Loucy (cell line): ENCODE results near the gene TDRD1.

ENCODE experiments used
- EZH2phosphoT487 ChIP-seq: fragments of 200-600 bp; IDR thresholded peaks from 2 replicates; pipeline ENCODE4 v1.6.1; 2018; ENCODE audit warnings: antibody characterized with exemption, mild to moderate bottlenecking, moderate library complexity, borderline replicate concordance
- TF ChIP-seq, protein P1 (sequence below): fragments of 200-600 bp; sonication (generic); conservative IDR thresholded peaks from 2 replicates; pipeline ENCODE4 v1.5.1; 2014; ENCODE audit warnings: mild to moderate bottlenecking, antibody characterized with exemption, low read length

DNA sequence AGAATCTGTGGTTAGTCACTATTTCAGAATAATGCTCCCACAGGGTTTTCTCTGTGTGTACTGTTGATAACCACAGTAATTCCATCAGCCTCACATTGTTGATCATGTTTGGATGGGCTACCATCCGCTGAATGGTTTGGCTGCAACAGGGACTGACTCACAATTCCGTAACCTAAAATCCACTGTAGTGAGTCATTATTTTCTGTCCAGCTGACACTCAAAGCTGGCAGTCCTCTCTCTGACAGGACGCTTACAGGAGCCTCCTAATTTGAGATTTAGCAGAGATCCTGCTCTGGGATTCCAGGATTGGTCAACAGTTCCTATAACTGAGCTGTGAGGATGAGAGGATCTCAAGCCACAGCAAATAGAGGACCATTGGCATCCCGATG, 92.6 kb downstream of the TDRD1 start:
- TF ChIP-seq, protein P1, sequence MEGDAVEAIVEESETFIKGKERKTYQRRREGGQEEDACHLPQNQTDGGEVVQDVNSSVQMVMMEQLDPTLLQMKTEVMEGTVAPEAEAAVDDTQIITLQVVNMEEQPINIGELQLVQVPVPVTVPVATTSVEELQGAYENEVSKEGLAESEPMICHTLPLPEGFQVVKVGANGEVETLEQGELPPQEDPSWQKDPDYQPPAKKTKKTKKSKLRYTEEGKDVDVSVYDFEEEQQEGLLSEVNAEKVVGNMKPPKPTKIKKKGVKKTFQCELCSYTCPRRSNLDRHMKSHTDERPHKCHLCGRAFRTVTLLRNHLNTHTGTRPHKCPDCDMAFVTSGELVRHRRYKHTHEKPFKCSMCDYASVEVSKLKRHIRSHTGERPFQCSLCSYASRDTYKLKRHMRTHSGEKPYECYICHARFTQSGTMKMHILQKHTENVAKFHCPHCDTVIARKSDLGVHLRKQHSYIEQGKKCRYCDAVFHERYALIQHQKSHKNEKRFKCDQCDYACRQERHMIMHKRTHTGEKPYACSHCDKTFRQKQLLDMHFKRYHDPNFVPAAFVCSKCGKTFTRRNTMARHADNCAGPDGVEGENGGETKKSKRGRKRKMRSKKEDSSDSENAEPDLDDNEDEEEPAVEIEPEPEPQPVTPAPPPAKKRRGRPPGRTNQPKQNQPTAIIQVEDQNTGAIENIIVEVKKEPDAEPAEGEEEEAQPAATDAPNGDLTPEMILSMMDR: no peak
- TF ChIP-seq EZH2phosphoT487: no peak
